HG03060 (cell line): Measurements from ENCODE around the gene OXLD1.

Source experiments
- ATAC-seq: cut with Tn5 transposase; IDR thresholded peaks from one replicate; pipeline ENCODE4 v1.9.1; 2021; ENCODE audit warnings: low read depth, moderate number of reproducible peaks; ENCODE audit not compliant: unreplicated experiment

OXLD1 gene

DNA sequence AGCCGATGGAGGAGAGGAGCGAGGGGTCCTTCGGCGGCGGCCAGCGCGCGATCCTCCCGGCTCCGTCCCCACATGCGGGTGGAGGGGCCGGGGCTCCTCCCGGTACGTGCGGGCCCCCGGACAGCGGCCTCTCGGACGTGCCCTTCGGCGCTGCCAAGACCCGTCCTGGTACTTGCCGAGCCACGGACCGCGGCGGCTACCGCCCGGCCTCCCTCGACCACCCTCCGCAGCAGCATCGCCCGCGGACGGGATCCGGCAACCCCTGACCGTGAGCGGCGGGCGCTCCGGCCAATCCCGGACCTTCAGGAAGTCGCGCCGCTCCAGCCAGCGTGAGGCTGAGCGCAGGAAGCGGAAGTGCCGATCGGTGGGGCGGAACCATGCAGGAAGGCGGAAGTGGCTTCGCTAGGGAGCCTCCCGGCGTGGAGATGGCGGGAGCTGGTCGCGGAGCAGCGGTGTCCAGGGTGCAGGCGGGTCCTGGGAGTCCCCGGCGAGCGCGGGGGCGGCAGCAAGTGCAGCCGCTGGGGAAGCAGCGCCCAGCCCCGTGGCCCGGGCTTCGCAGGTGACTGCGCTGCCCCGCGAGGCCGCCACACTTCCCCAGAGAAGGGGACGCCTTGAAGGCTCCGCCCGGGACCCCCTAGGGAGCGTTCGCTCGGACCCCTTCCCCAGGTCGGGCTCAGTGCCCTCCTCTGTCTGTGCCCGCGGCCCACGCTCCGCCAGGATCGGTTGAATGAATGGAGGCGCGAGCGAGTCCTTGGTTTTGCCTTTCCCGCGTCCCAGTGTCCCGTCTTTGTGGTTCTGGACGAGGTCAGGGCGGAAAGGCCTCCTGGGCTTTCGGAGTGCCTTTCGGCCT lies at the start of gene OXLD1, which contains the start of gene CCDC137:
Gene OXLD1, minus strand, starts transcription at position 264 of the 850 bp plus-strand sequence. Its CDS starts 28 bp downstream, at position 236.
Gene CCDC137, plus strand, starts transcription at position 396 of the 850 bp plus-strand sequence. Its CDS starts 30 bp downstream, at position 426.
- ATAC-seq, result peak; percentile 89

- ATAC-seq, result no peak
Observed at GRCh38 chr17:81715107-81715871, 48.9 kb upstream of the OXLD1 start.

- no peak for ATAC-seq
Observed at GRCh38 chr17:81714412-81715106, 48.2 kb upstream of the OXLD1 start.

DNA sequence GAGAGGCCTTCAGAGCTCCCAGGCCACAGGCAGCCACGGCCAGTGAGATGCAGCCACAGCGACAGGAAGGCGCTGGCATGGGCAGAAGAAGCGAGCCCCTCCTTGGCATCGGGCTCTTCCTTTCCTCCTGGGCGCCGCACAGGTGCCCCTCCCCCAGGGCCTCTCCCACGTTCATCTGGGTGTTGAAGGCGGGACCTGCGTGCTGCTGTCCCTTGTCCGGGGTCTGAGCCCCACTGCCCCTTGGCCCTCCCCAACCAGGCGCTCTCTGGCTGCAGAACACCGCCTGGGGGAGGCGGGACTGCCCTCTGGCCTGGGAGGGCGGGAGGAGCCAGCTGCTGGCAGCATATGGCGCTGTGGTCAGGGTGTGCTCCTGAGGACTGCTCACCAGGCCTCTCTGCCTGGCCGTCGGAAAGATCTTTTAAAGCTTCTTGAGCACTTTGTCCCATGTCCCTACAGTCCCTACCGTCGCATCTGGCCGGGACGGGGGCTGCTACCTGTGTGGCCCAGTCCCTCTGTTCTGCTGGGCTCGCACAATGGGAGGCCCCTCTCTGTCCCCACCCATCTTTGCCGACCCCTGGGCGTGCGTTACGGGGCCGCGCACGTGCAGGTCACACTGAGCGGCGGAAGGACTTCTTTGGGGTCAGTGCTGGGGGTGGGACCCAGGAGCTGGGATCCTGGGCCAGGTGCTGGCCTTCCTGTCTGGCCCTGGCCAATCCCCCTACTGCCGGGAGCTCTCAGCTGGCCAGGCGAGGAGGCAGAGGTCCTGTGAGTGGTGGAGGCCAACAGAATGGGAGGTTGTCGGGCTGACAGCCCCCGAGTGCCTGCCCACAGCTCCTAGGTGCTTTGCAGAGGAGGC lies 47.4 kb upstream of the OXLD1 start:
- no peak for ATAC-seq

- ATAC-seq, result no peak
Observed at GRCh38 chr17:81713004-81713555, 46.7 kb upstream of the OXLD1 start.

- ATAC-seq, result no peak
Observed at GRCh38 chr17:81712468-81713003, 46.1 kb upstream of the OXLD1 start.

- no peak for ATAC-seq
Observed at GRCh38 chr17:81711814-81712467, 45.5 kb upstream of the OXLD1 start, which contains the start of gene SLC25A10. SLC25A10 (plus strand) TSS chr17:81712284; CDS start chr17:81712427, 143 bp downstream.

- no peak for ATAC-seq
Observed at GRCh38 chr17:81710514-81711308, 44.3 kb upstream of the OXLD1 start.

DNA sequence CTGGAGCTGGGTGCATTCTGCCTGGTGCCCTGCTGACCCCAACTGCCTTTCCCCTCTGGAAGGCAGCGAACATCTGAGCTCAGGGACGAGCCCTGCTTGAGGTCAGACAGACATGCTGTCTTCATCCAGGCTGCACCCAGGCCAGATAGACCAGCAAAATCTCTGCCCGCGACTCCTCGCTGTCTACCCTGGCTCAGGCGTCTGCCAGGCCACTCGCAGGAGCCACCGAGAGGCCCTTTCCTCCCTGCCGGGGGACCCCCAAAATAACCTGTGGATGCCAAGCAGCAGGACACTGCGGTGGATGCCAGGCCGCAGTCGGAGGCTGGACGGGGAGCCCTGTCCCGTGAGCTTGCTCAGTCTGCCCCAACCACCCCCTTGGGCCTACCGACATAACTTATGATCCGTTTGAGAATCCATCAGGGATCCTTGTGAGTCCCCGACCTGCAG lies 42.4 kb upstream of the OXLD1 start:
- no peak for ATAC-seq

DNA sequence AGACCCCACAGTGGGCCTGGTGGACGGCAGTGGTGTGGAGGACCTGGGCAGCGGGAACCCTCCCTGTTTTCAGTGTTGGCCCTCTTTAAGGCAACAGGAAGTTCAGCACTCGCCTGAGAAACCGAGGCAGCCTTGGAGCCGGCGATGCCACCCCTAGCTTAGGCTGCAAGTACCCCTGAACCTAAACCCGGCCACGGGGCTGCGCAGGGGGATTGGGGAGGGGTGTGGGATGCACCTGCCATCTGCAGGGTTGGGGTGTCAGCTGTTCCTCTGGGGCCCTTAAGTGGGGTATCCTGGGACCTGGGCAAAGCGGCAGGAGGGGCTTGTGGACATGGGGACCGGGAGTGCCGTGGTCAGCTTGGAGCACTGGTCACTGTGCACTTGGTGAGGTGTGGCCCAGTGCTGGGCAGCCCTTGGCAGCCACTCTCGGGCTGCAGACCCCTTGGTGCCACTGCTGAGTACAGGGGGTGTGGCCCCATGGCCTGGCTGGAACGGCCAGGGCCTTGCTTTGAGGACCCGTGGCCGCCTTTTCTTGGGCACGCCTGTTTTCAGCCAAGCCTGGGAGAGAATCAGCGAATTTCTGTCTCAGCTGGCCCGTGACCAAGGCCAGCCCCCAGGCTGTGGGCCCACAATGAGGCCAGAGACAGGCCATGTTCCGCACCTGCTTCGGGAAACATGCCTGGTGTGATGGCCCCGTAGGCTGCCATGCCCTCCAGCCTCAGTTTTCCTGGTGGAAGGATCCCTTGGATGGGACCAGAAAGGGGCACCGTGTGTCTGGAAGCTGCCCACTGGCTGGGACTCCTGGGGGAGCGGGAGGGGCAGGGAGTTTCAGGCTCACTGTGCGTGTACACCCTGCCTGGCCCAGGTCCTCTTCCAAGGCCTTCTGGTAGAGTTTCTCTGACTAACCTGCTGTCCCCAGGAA lies 41.6 kb upstream of the OXLD1 start:
- ATAC-seq, result no peak

DNA sequence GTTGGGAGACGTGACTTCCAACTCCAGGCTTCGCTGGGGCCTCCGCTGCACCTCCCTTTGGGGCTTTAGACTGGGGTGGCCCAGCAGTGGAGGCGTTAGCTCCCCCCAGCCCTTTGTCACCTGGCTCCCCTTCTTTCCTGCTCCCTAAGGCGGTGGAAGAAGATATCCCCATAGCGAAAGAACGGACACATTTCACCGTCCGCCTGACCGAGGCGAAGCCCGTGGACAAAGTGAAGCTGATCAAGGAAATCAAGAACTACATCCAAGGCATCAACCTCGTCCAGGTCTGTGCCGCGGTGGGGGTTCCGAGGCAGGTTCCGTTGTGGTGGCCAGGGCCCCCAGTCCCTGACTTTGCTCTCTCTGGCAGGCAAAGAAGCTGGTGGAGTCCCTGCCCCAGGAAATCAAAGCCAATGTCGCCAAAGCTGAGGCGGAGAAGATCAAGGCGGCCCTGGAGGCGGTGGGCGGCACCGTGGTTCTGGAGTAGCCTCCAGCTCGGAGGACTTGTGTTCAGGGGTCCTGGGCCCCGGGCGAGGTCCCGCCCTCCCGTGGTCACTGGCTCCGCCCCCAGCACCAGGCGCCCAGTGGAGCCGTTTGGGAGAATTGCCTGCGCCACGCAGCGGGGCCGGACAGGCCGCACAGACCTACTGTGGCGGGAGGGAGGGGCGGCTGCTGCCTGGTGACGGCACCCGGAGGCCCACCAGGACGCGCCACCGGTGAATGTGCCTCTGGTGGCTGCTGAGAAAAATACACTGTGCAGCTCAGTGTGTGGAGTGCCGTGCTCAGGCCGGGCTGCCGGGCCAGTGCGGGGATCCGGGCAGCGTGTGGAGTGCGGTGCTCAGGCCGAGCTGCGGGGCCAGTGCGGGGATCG lies 40.6 kb upstream of the OXLD1 start:
- ATAC-seq, result no peak

DNA sequence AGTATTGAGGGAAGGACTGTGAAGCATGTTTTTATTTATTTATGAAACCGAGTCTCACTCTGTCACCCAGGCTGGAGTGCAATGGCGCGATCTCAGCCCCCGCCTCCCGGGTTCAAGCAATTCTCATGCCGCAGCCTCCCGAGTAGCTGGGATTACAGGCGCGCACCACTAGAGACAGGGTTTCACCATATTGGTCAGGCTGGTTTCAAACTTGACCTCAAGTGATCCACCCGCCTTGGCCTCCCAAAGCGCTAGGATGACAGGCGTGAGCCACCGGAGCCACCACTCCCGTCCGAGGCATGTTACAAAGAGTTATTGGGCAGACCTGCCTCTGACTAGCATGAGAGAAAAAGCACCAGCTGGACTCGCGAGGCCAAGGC lies 39.8 kb upstream of the OXLD1 start:
- no peak for ATAC-seq

DNA sequence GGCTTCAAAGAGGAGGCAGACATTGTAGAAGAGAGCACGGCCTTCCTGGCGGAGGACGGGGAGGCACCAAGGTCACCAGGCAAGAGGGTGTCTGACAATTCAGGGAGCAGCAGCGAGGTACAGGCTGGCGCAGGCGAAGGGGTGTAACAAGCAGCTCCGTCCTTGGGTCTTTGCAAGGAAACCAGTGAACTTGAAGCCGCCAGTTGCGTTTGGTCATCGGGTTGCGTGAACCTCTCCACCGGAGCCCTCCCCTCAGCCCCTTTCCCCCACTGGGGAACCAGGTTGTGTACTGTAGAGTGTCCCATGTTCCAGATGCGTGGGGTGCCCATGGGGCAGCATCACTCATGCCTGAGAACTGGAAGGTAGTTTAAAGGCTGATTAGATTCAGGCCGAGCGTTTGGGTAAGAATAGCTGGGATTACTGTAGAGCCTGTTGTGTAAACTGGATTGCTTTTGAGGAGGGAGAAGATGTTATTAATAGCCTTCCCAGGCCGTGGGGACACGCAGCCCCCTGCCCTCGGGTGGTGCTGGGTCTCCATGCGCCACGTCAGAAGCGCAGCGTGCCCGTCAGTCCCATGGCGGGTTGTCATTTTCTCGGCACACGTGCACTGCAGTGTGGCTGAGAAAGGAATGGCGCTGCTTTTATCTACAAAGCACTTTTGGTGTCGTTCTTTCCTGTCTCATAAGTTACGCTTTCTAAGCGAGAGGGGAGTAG lies 39.3 kb upstream of the OXLD1 start:
- ATAC-seq, result no peak

GRCh38 chr17:81703747-81704654 lies 37.6 kb upstream of the OXLD1 start:
- no peak for ATAC-seq
